ENCODE results near the gene VCAN.

- TF ChIP-seq CTCF (IDR thresholded peaks at IDR 0.05; ENCODE audit: control extremely low read depth in 1 of 3, insufficient read depth in 1 of 3, low read depth in 1 of 3, low read length in 3 of 3), result no peak
- no peak for TF ChIP-seq BCL11A (IDR thresholded peaks at IDR 0.05; ENCODE audit: low read depth in 2 of 2, low read length in 2 of 2)
- TF ChIP-seq RXRA (IDR thresholded peaks at IDR 0.05; ENCODE audit: insufficient read depth, low read depth, low read length), result no peak
- TF ChIP-seq POLR2A (IDR thresholded peaks at IDR 0.05; ENCODE audit: control extremely low read depth in 1 of 2, low read depth in 2 of 2, low read length in 2 of 2), result no peak
- no peak for TF ChIP-seq POLR2AphosphoS5 (IDR thresholded peaks at IDR 0.05; ENCODE audit: low read depth, low read length)
- TF ChIP-seq SIN3A (conservative IDR thresholded peaks at IDR 0.05 in 1 of 2, IDR thresholded peaks at IDR 0.05 in 1 of 2; ENCODE audit: low read depth in 1 of 2, low read length in 2 of 2), result no peak
- TF ChIP-seq TAF1 (IDR thresholded peaks at IDR 0.05; ENCODE audit: low read depth, low read length), result no peak
- TF ChIP-seq CBX5 (IDR thresholded peaks at IDR 0.05; ENCODE audit: low read depth, low read length), result no peak
- no peak for TF ChIP-seq PHF8 (conservative IDR thresholded peaks at IDR 0.05; ENCODE audit: low read depth, low read length)
- peak; percentile 41; the same call in 1 of the 2 replicates for TF ChIP-seq MAX (IDR thresholded peaks at IDR 0.05)
- TF ChIP-seq KDM5A (IDR thresholded peaks at IDR 0.05; ENCODE audit: low read length), result no peak
Observed at GRCh38 chr5:83464261-83464660, 7.3 kb upstream of the VCAN start.

Data from H1 (cell line).